Neural progenitor cell (in vitro differentiated cells): Measurements from ENCODE around the gene PTPRT.

ENCODE experiments used
- CTCF ChIP-seq: fragments of 200-600 bp; sonication (generic); IDR thresholded peaks from 2 replicates; pipeline ENCODE4 v1.5.1; 2017; ENCODE audit warnings: antibody characterized with exemption, mild to moderate bottlenecking
- EZH2 ChIP-seq: fragments of 200-600 bp; sonication (generic); IDR thresholded peaks from 2 replicates; pipeline ENCODE4 v1.6.1; 2017; ENCODE audit warnings: antibody characterized with exemption, mild to moderate bottlenecking, moderate library complexity
- EZH2phosphoT487 ChIP-seq: fragments of 200-600 bp; sonication (generic); IDR thresholded peaks from 2 replicates; pipeline ENCODE4 v1.6.1; 2017; ENCODE audit warnings: antibody characterized with exemption

GRCh38 chr20:42401613-42402012 lies 788.1 kb downstream of the PTPRT start:
- TF ChIP-seq CTCF (no peak), EZH2 (no peak), EZH2phosphoT487 (no peak)
